Measurements from ENCODE around the gene CHSY3.

- no peak for TF ChIP-seq CTCF (IDR thresholded peaks at IDR 0.05)
- TF ChIP-seq POLR2AphosphoS5 (IDR thresholded peaks at IDR 0.05): no peak
- TF ChIP-seq POLR2A (IDR thresholded peaks at IDR 0.05): no peak
These were observed 202.2 kb downstream of the CHSY3 start for GRCh38 chr5:130106480-130106879.

Data from suprapubic skin (tissue), 4 donors.